Mesendoderm (in vitro differentiated cells): ENCODE results near the gene CA14.

Experiments
- DNase-seq: peaks from one replicate; pipeline ENCODE4 v3.0.0; 2013
- H2AK5ac ChIP-seq: 2 replicates; pipeline ENCODE4 v1.6.1; 2013; ENCODE audit warnings: low read length, inconsistent platforms
- H2BK120ac ChIP-seq: 2 replicates; pipeline ENCODE4 v1.6.1; 2013; ENCODE audit warnings: low read depth, mild to moderate bottlenecking, low read length, moderate library complexity, mixed read lengths
- H2BK15ac ChIP-seq: replicated peaks from 2 replicates; pipeline ENCODE4 v1.6.1; 2013; ENCODE audit warnings: low read depth, mild to moderate bottlenecking, moderate library complexity
- H2BK5ac ChIP-seq: 2 replicates; pipeline ENCODE4 v1.6.1; 2013; ENCODE audit warnings: low read length, inconsistent platforms
- H3K18ac ChIP-seq: 2 replicates; pipeline ENCODE4 v1.6.1; 2013; ENCODE audit warnings: mild to moderate bottlenecking, low read length, mixed read lengths
- H3K23ac ChIP-seq: one replicate; pipeline ENCODE4 v1.6.1; 2013; ENCODE audit warnings: low read length
- H3K27ac ChIP-seq: 2 replicates; pipeline ENCODE4 v1.5.1; 2013; ENCODE audit warnings: low read depth, mild to moderate bottlenecking, inconsistent platforms, low read length, moderate library complexity
- H3K27me3 ChIP-seq: 2 replicates; pipeline ENCODE4 v1.6.1; 2013; ENCODE audit warnings: low read length, control low read depth, mild to moderate bottlenecking, inconsistent platforms; ENCODE audit not compliant: insufficient read depth, poor library complexity
- H3K36me3 ChIP-seq: 2 replicates; pipeline ENCODE4 v1.6.1; 2013; ENCODE audit warnings: low read length, inconsistent platforms; ENCODE audit not compliant: control insufficient read depth, insufficient read depth
- H3K4ac ChIP-seq: one replicate; pipeline ENCODE4 v1.6.1; 2013; ENCODE audit warnings: low read depth, mild to moderate bottlenecking, low read length, moderate library complexity
- H3K4me1 ChIP-seq: 2 replicates; pipeline ENCODE4 v1.6.1; 2013; ENCODE audit warnings: low read depth, low read length, inconsistent platforms; ENCODE audit not compliant: control insufficient read depth
- H3K4me2 ChIP-seq: 2 replicates; pipeline ENCODE4 v1.6.1; 2013; ENCODE audit warnings: low read length
- H3K4me3 ChIP-seq: 2 replicates; pipeline ENCODE4 v1.5.1; 2013; ENCODE audit warnings: mild to moderate bottlenecking, low read length
- H3K56ac ChIP-seq: one replicate; pipeline ENCODE4 v1.6.1; 2013; ENCODE audit warnings: low read length
- H3K79me1 ChIP-seq: 2 replicates; pipeline ENCODE4 v1.6.1; 2013; ENCODE audit warnings: low read length, inconsistent platforms
- H3K79me2 ChIP-seq: 2 replicates; pipeline ENCODE4 v1.6.1; 2013; ENCODE audit warnings: mild to moderate bottlenecking, low read length; ENCODE audit not compliant: control insufficient read depth, insufficient read depth
- H3K9ac ChIP-seq: 2 replicates; pipeline ENCODE4 v1.6.1; 2013; ENCODE audit warnings: low read length, inconsistent platforms
- H4K5ac ChIP-seq: one replicate; pipeline ENCODE4 v1.6.1; 2013; ENCODE audit warnings: low read length
- H4K8ac ChIP-seq: one replicate; pipeline ENCODE4 v1.6.1; 2013; ENCODE audit warnings: low read depth, mild to moderate bottlenecking, control low read depth, low read length, moderate library complexity
- WGBS: extraction: QIAGEN DNeasy Blood & Tissue Kit; methylation state at CpG from one replicate; pipeline ENCODE4 v1.1.7; 2013; ENCODE audit warnings: low lambda C conversion rate, missing lambda C conversion rate; ENCODE audit not compliant: insufficient coverage; ENCODE audit errors: extremely low coverage; 5-methylcytosine and 5-hydroxymethylcytosine counted together

The CA14 gene

DNA sequence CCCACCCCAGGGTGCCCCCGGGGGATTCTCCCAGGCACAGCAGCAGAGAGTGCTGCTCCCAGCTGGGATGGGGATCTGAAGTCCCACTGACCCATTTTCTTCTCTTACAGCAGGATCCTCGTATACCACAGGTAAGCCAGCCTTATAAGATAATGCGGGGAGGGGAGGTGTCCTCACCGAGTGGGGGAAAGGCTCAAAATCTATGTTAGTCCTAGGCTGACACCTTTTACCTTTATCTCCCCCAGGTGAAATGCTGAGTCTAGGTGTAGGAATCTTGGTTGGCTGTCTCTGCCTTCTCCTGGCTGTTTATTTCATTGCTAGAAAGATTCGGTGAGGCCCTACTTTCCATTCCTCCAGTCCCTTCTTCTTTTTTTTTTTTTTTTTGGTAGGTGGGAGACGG, 6.0 kb downstream of the CA14 start:
- H2BK5ac ChIP-seq: no peak overlapping the region
- no peak overlapping the region for H3K23ac ChIP-seq
- H3K79me2 ChIP-seq: peaks cover 28% of the 10 kb centered on the region
- H3K18ac ChIP-seq: no peak overlapping the region
- no peak overlapping the region for H4K8ac ChIP-seq
- peaks cover 12% of the 10 kb centered on the region for H3K4me1 ChIP-seq
- no peak overlapping the region for H3K4me3 ChIP-seq
- H3K56ac ChIP-seq: no peak overlapping the region
- no peak overlapping the region for H4K5ac ChIP-seq
- H3K27ac ChIP-seq: no peak overlapping the region
- no peak overlapping the region for H2AK5ac ChIP-seq
- peaks cover 6% of the 10 kb centered on the region for H3K36me3 ChIP-seq
- no peaks in the 10 kb centered on the region for H3K27me3 ChIP-seq
- peaks cover 26% of the 10 kb centered on the region for H3K79me1 ChIP-seq
- DNase-seq: no peak
- no peak overlapping the region for H3K4ac ChIP-seq
- no CpG with 5 or more reads among the region's 6 CpGs for WGBS
- H3K4me2 ChIP-seq: no peak overlapping the region
- no peak overlapping the region for H2BK15ac ChIP-seq
- no peak overlapping the region for H3K9ac ChIP-seq
- no peak overlapping the region for H2BK120ac ChIP-seq

DNA sequence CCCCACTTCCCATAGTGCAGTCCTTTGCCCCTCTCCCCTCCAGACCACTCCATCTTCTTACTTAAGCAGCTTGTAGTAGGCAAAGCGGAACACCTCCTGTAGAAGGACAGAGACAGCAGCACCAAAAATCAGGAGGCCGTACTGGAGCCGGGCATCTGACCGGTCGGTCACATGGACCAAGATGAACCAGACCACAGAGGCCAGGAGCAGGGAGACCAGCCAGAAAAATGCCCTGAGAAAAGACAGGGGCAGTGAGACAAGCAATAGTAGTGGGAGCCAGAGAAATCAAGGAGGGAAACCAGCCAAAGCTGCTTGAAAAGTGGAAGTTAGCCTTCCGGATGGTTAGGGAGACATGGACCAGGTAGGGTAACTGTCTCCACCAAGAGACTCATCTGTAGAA, 10.3 kb downstream of the CA14 start:
- Histone ChIP-seq H3K79me1 (peaks cover 20% of the 10 kb centered on the region), H3K4ac (no peak overlapping the region), H3K23ac (no peak overlapping the region), H2AK5ac (peak overlapping the region; percentile 88), H3K36me3 (peaks cover 6% of the 10 kb centered on the region), H3K27me3 (no peaks in the 10 kb centered on the region), H4K5ac (no peak overlapping the region), H3K18ac (no peak overlapping the region), H3K4me1 (peaks cover 10% of the 10 kb centered on the region), H3K9ac (peak overlapping the region; percentile 99), H3K27ac (no peak overlapping the region), H3K4me2 (peak overlapping the region; percentile 93), H3K4me3 (peak overlapping the region; percentile 98), H2BK15ac (no peak overlapping the region), H4K8ac (no peak overlapping the region), H2BK120ac (no peak overlapping the region), H2BK5ac (no peak overlapping the region), H3K79me2 (peaks cover 22% of the 10 kb centered on the region), H3K56ac (peak overlapping the region; percentile 100)
- DNase-seq: no peak
- no CpG with 5 or more reads among the region's 6 CpGs for WGBS

DNA sequence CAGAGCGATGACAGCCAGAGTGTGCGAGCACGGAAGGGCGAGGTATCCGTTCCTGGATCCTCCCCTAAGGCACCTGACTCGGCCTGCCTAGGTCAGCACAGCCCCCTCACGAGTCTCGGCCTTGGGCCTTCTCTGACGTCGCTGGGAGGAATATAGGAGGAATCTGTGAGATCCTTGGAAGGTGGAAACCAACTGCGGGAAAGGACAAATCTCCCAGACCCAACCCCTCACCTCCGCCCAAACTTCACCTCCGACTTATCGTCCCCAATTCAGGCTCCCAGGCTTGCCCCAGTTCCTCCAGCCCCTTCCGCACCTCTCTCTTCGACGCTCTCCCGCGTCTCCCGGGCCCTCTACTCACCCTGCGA, 10.7 kb downstream of the CA14 start:
- Histone ChIP-seq H4K5ac (no peak overlapping the region), H3K23ac (no peak overlapping the region), H3K4me1 (peaks cover 10% of the 10 kb centered on the region), H3K4me3 (peak overlapping the region; percentile 98), H3K79me1 (peaks cover 20% of the 10 kb centered on the region), H3K27me3 (no peaks in the 10 kb centered on the region), H2BK15ac (no peak overlapping the region), H3K56ac (peak overlapping the region; percentile 100), H2AK5ac (peak overlapping the region; percentile 18), H2BK120ac (peak overlapping the region; percentile 29), H2BK5ac (peak overlapping the region; percentile 80), H3K79me2 (peaks cover 22% of the 10 kb centered on the region), H3K4me2 (peak overlapping the region; percentile 93), H3K18ac (peak overlapping the region; percentile 44), H4K8ac (peak overlapping the region; percentile 3), H3K4ac (peak overlapping the region; percentile 61), H3K9ac (peak overlapping the region; percentile 99), H3K36me3 (peaks cover 6% of the 10 kb centered on the region), H3K27ac (peak overlapping the region; percentile 36)
- DNase-seq: peak; percentile 42
- no CpG with 5 or more reads among the region's 21 CpGs for WGBS

- Histone ChIP-seq H3K23ac (no peak within 1 kb of the TSS), H3K4me2 (peak within 1 kb of the TSS; percentile 93)
- WGBS: no CpG with 5 or more reads among the region's 49 CpGs
Measured at GRCh38 chr1:150268705-150269403, 11.3 kb downstream of the CA14 start, which contains the start of gene APH1A. Gene APH1A, minus strand, starts transcription at chr1:150269016. Its CDS starts 206 bp downstream, at chr1:150268810.

GRCh38 chr1:150269451-150269850, 11.9 kb downstream of the CA14 start:
- Histone ChIP-seq H3K79me2 (peaks cover 22% of the 10 kb centered on the region), H2AK5ac (no peak overlapping the region), H3K27me3 (no peaks in the 10 kb centered on the region), H3K36me3 (peaks cover 6% of the 10 kb centered on the region), H3K23ac (no peak overlapping the region), H3K9ac (peak overlapping the region; percentile 43), H3K18ac (no peak overlapping the region), H4K5ac (peak overlapping the region; percentile 26), H3K4me3 (peak overlapping the region; percentile 7), H3K4ac (no peak overlapping the region), H3K27ac (peak overlapping the region; percentile 46), H3K4me2 (peak overlapping the region; percentile 24), H2BK15ac (no peak overlapping the region), H2BK120ac (no peak overlapping the region), H3K79me1 (peaks cover 20% of the 10 kb centered on the region), H3K56ac (peak overlapping the region; percentile 73), H4K8ac (no peak overlapping the region), H3K4me1 (peaks cover 10% of the 10 kb centered on the region), H2BK5ac (no peak overlapping the region)
- no CpG with 5 or more reads among the region's 10 CpGs for WGBS
- DNase-seq: no peak

More at GRCh38 chr1:150268705-150269403, 11.3 kb downstream of the CA14 start, which contains the start of gene APH1A:
- peak within 1 kb of the TSS; percentile 29 for H2BK120ac ChIP-seq
- peak within 1 kb of the TSS; percentile 46 for H3K27ac ChIP-seq
- peak within 1 kb of the TSS; percentile 87 for H4K5ac ChIP-seq
- peak within 1 kb of the TSS; percentile 98 for H3K4me3 ChIP-seq
- peak within 1 kb of the TSS; percentile 61 for H3K4ac ChIP-seq
- peaks cover 20% of the 10 kb centered on the region for H3K79me1 ChIP-seq
- H3K36me3 ChIP-seq: peaks cover 6% of the 10 kb centered on the region
- H2AK5ac ChIP-seq: peak within 1 kb of the TSS; percentile 88
- peak within 1 kb of the TSS; percentile 3 for H4K8ac ChIP-seq
- peak; percentile 99 for DNase-seq
- peak within 1 kb of the TSS; percentile 44 for H3K18ac ChIP-seq
- peak within 1 kb of the TSS; percentile 99 for H3K9ac ChIP-seq
- H3K79me2 ChIP-seq: peaks cover 22% of the 10 kb centered on the region
- peak within 1 kb of the TSS; percentile 80 for H2BK5ac ChIP-seq
- H3K56ac ChIP-seq: peak within 1 kb of the TSS; percentile 100
- H3K27me3 ChIP-seq: no peaks in the 10 kb centered on the region
- H2BK15ac ChIP-seq: no peak within 1 kb of the TSS
- peaks cover 10% of the 10 kb centered on the region for H3K4me1 ChIP-seq
